SHP77 treated with DMSO at 0.1 percent for 48 hours (cell line): ENCODE results near the gene TTC28.
A peak's percentile ranks its signal among the peaks of the same experiment; 100 is the strongest.
"Not testable (repeated sequence)": the region's sequence is repeated elsewhere in the genome, so short reads cannot be mapped to it uniquely, and the experiment has no call there.

Experiments used
- DNase-seq: peaks from one replicate; lab custom pipeline; 2025; lab: John Stamatoyannopoulos, UW

Gene TTC28

GRCh38 chr22:28102151-28102812 lies 577.4 kb downstream of the TTC28 start:
- DNase-seq, result no peak

- no peak for DNase-seq
Measured at GRCh38 chr22:28097627-28098026, 582.0 kb downstream of the TTC28 start.

- DNase-seq, result no peak
Measured at GRCh38 chr22:28096161-28096560, 583.5 kb downstream of the TTC28 start.

- DNase-seq, result no peak
Measured at GRCh38 chr22:28095316-28096095, 584.1 kb downstream of the TTC28 start.

- no peak for DNase-seq
Measured at GRCh38 chr22:28094771-28095170, 584.9 kb downstream of the TTC28 start.

- DNase-seq, result no peak
Measured at GRCh38 chr22:28093711-28094110, 585.9 kb downstream of the TTC28 start.

GRCh38 chr22:28091486-28091885 lies 588.2 kb downstream of the TTC28 start:
- no peak for DNase-seq

GRCh38 chr22:28089541-28089940 lies 590.1 kb downstream of the TTC28 start:
- DNase-seq, result not testable (repeated sequence)

- no peak for DNase-seq
Measured at GRCh38 chr22:28077166-28077565, 602.5 kb downstream of the TTC28 start.

- no peak for DNase-seq
Measured at GRCh38 chr22:28075358-28075981, 604.2 kb downstream of the TTC28 start.

GRCh38 chr22:28074526-28074925 lies 605.1 kb downstream of the TTC28 start:
- no peak for DNase-seq

- no peak for DNase-seq
Measured at GRCh38 chr22:28072066-28072465, 607.6 kb downstream of the TTC28 start.

- DNase-seq, result no peak
Measured at GRCh38 chr22:28068826-28069225, 610.8 kb downstream of the TTC28 start.

- no peak for DNase-seq
Measured at GRCh38 chr22:28064920-28065319, 614.7 kb downstream of the TTC28 start.

- no peak for DNase-seq
Measured at GRCh38 chr22:28063656-28064055, 616.0 kb downstream of the TTC28 start.

GRCh38 chr22:28060594-28060993 lies 619.0 kb downstream of the TTC28 start:
- DNase-seq, result not testable (repeated sequence)

GRCh38 chr22:28058036-28058435 lies 621.6 kb downstream of the TTC28 start:
- DNase-seq, result no peak

- no peak for DNase-seq
Measured at GRCh38 chr22:28054819-28055208, 624.8 kb downstream of the TTC28 start.

- DNase-seq, result no peak
Measured at GRCh38 chr22:28053896-28054818, 625.5 kb downstream of the TTC28 start.

- DNase-seq, result no peak
Measured at GRCh38 chr22:28052825-28053269, 626.8 kb downstream of the TTC28 start.

- peak; percentile 2 for DNase-seq
Measured at GRCh38 chr22:28051787-28052356, 627.8 kb downstream of the TTC28 start.
